ENCODE measurements around the gene SSR1. TPM values are rescaled to one million over a fixed set of nuclear protein-coding genes. Genes with fewer than 3 reads are reported as not detected.

Gene SSR1
- total and polyA plus RNA-seq, 9 of the 15 experiments (the other 6 are each of a cell fraction or from before 2014, with no cell fraction given), result 87.7 to 220 (median 144) TPM

DNA sequence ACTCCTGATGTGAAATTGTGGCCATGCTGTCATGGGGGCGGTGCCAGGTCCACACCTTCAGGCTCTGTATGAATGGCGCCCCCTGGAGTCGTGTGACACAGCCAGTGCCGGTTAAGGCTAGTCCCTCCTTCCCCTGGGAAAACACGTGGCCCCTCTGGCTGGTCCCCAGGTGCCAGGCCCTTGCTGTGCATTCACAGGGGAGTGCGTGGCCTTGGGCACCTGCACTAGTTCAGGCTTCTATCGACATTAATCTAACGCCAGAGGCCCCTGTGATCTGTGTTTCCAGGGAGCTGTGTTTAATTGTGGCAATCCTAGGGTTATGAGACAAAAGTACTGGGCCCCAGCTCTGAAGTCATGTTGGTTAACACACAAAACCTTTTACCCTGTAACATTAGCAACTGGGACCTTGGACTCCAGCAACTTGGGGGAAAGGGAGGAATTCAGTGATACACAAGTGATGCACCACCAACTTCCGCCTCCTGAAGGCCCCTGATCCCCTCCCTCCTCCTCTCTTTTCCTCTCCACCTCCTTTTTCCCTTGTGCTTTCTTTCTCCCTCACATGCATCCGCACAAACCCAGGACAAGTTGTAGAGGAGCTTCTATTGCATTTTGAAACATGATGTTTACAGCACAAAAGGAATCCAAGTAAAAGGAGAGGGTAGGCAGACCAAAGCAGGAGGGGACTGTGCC, 74.0 kb downstream of the SSR1 start (continued):
- TF ChIP-seq, protein P1, sequence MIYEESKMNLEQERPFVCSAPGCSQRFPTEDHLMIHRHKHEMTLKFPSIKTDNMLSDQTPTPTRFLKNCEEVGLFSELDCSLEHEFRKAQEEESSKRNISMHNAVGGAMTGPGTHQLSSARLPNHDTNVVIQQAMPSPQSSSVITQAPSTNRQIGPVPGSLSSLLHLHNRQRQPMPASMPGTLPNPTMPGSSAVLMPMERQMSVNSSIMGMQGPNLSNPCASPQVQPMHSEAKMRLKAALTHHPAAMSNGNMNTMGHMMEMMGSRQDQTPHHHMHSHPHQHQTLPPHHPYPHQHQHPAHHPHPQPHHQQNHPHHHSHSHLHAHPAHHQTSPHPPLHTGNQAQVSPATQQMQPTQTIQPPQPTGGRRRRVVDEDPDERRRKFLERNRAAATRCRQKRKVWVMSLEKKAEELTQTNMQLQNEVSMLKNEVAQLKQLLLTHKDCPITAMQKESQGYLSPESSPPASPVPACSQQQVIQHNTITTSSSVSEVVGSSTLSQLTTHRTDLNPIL (CRISPR knock-in tag; IDR thresholded peaks at IDR 0.05), result no peak
- TF ChIP-seq, protein P2, sequence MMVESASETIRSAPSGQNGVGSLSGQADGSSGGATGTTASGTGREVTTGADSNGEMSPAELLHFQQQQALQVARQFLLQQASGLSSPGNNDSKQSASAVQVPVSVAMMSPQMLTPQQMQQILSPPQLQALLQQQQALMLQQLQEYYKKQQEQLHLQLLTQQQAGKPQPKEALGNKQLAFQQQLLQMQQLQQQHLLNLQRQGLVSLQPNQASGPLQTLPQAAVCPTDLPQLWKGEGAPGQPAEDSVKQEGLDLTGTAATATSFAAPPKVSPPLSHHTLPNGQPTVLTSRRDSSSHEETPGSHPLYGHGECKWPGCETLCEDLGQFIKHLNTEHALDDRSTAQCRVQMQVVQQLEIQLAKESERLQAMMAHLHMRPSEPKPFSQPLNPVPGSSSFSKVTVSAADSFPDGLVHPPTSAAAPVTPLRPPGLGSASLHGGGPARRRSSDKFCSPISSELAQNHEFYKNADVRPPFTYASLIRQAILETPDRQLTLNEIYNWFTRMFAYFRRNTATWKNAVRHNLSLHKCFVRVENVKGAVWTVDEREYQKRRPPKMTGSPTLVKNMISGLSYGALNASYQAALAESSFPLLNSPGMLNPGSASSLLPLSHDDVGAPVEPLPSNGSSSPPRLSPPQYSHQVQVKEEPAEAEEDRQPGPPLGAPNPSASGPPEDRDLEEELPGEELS (CRISPR knock-in tag; IDR thresholded peaks at IDR 0.05; ENCODE audit: borderline replicate concordance), result peak; percentile 77; the same call in 1 of the 2 replicates
- TF ChIP-seq PTTG1 (tag; IDR thresholded peaks at IDR 0.05; ENCODE audit: low read depth) (no peak), EGR1 (conservative IDR thresholded peaks at IDR 0.05) (peak; percentile 46; the same call in 1 of the 2 replicates), ADNP (tag; IDR thresholded peaks at IDR 0.05) (no peak), MXI1 (IDR thresholded peaks at IDR 0.05; ENCODE audit: low read depth, low read length) (peak; percentile 74), ZNF3 (CRISPR knock-in tag; IDR thresholded peaks at IDR 0.05) (no peak), NR2C1 (IDR thresholded peaks at IDR 0.05) (no peak), NR2C1 (tag; IDR thresholded peaks at IDR 0.05) (no peak), MEF2D (tag; conservative IDR thresholded peaks at IDR 0.05; ENCODE audit: low read depth) (no peak), CEBPB (tag; IDR thresholded peaks at IDR 0.05) (no peak), WHSC1 (IDR thresholded peaks at IDR 0.05; ENCODE audit: low read length) (no peak), HCFC1 (IDR thresholded peaks at IDR 0.05; ENCODE audit: low read depth, low read length) (0 out of 2 replicates have a peak, but pooled peaks have one; percentile 11), ZNF354B (CRISPR knock-in tag; IDR thresholded peaks at IDR 0.05) (no peak), MTA2 (IDR thresholded peaks at IDR 0.05; ENCODE audit: low read depth) (no peak), CGGBP1 (CRISPR knock-in tag; IDR thresholded peaks at IDR 0.05) (no peak), MCM5 (IDR thresholded peaks at IDR 0.05; ENCODE audit: low read depth) (no peak), CBFB (CRISPR knock-in tag; IDR thresholded peaks at IDR 0.05) (no peak), POLR3A (IDR thresholded peaks at IDR 0.05; ENCODE audit: borderline replicate concordance, extremely low read depth, insufficient read depth, insufficient read length) (no peak), PHF8 (IDR thresholded peaks at IDR 0.05; ENCODE audit: borderline replicate concordance, low read length) (no peak)
- TF ChIP-seq, protein P3, sequence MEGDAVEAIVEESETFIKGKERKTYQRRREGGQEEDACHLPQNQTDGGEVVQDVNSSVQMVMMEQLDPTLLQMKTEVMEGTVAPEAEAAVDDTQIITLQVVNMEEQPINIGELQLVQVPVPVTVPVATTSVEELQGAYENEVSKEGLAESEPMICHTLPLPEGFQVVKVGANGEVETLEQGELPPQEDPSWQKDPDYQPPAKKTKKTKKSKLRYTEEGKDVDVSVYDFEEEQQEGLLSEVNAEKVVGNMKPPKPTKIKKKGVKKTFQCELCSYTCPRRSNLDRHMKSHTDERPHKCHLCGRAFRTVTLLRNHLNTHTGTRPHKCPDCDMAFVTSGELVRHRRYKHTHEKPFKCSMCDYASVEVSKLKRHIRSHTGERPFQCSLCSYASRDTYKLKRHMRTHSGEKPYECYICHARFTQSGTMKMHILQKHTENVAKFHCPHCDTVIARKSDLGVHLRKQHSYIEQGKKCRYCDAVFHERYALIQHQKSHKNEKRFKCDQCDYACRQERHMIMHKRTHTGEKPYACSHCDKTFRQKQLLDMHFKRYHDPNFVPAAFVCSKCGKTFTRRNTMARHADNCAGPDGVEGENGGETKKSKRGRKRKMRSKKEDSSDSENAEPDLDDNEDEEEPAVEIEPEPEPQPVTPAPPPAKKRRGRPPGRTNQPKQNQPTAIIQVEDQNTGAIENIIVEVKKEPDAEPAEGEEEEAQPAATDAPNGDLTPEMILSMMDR (IDR thresholded peaks at IDR 0.05 in 2 of 3, conservative IDR thresholded peaks at IDR 0.05 in 1 of 3; ENCODE audit: insufficient read depth in 2 of 3, low read depth in 1 of 3, low read length in 3 of 3), result peak; percentile 92 to 96 (median 94)
